DOHH2 (cell line): ENCODE data around the gene HOXC12.

ENCODE experiments used
- H3F3A ChIP-seq: fragments of 200-600 bp; sonication (generic), shearing (Covaris generic); 2 replicates; pipeline ENCODE4 v1.6.0; 2016; ENCODE audit warnings: antibody characterized with exemption, mild to moderate bottlenecking; ENCODE audit not compliant: control insufficient read depth, insufficient read depth
- H3K27ac ChIP-seq: fragments of 200-600 bp; sonication (generic); 2 replicates; pipeline ENCODE4 v1.5.1; 2014; ENCODE audit warnings: low read depth, mild to moderate bottlenecking, low read length, moderate library complexity
- H3K27me3 ChIP-seq: fragments of 200-600 bp; sonication (generic); 2 replicates; pipeline ENCODE4 v1.6.1; 2014; ENCODE audit warnings: mild to moderate bottlenecking, low read length, mixed read lengths; ENCODE audit not compliant: control insufficient read depth
- H3K36me3 ChIP-seq: fragments of 200-600 bp; sonication (generic); 2 replicates; pipeline ENCODE4 v1.6.1; 2014; ENCODE audit warnings: mild to moderate bottlenecking, low read length, moderate library complexity, mixed read lengths; ENCODE audit not compliant: control insufficient read depth
- H3K4me1 ChIP-seq: fragments of 200-600 bp; sonication (generic); 2 replicates; pipeline ENCODE4 v1.6.1; 2014; ENCODE audit warnings: mild to moderate bottlenecking, low read length, mixed read lengths; ENCODE audit not compliant: control insufficient read depth
- H3K4me2 ChIP-seq: fragments of 200-600 bp; sonication (generic); 2 replicates; pipeline ENCODE4 v1.6.0; 2014; ENCODE audit warnings: mild to moderate bottlenecking, low read length, moderate library complexity
- H3K4me3 ChIP-seq: fragments of 200-600 bp; sonication (generic); 2 replicates; pipeline ENCODE4 v1.5.1; 2014; ENCODE audit warnings: mild to moderate bottlenecking, low read length, mixed read lengths
- H3K79me2 ChIP-seq: fragments of 200-600 bp; sonication (generic); 2 replicates; pipeline ENCODE4 v1.6.1; 2014; ENCODE audit warnings: mild to moderate bottlenecking, low read length, mixed read lengths; ENCODE audit not compliant: control insufficient read depth
- H3K9me2 ChIP-seq: fragments of 200-600 bp; sonication (generic); replicated peaks from 2 replicates; pipeline ENCODE4 v1.6.1; 2014; ENCODE audit warnings: mild to moderate bottlenecking, low read length, mixed read lengths; ENCODE audit not compliant: control insufficient read depth
- H3K9me3 ChIP-seq: fragments of 200-600 bp; sonication (generic); 2 replicates; pipeline ENCODE4 v1.6.1; 2014; ENCODE audit warnings: antibody characterized with exemption, low read length, mixed read lengths; ENCODE audit not compliant: control insufficient read depth, insufficient read depth
- H4K20me1 ChIP-seq: fragments of 200-600 bp; sonication (generic); 2 replicates; pipeline ENCODE4 v1.6.0; 2014; ENCODE audit warnings: low read depth, mild to moderate bottlenecking, antibody characterized with exemption, low read length, moderate library complexity; ENCODE audit not compliant: control insufficient read depth, insufficient read depth
- EZH2phosphoT487 ChIP-seq: fragments of 200-600 bp; sonication (generic); IDR thresholded peaks from 2 replicates; pipeline ENCODE4 v1.6.1; 2017; ENCODE audit warnings: borderline replicate concordance, mild to moderate bottlenecking, antibody characterized with exemption, low read length, moderate library complexity, mixed read lengths
- TF ChIP-seq, protein P1 (sequence below): fragments of 200-600 bp; sonication (generic); IDR thresholded peaks from one replicate; pipeline ENCODE4 v1.5.1; 2014; ENCODE audit warnings: antibody characterized with exemption, mild to moderate bottlenecking, low read depth, low read length; ENCODE audit not compliant: poor library complexity, severe bottlenecking

Gene HOXC12

DNA sequence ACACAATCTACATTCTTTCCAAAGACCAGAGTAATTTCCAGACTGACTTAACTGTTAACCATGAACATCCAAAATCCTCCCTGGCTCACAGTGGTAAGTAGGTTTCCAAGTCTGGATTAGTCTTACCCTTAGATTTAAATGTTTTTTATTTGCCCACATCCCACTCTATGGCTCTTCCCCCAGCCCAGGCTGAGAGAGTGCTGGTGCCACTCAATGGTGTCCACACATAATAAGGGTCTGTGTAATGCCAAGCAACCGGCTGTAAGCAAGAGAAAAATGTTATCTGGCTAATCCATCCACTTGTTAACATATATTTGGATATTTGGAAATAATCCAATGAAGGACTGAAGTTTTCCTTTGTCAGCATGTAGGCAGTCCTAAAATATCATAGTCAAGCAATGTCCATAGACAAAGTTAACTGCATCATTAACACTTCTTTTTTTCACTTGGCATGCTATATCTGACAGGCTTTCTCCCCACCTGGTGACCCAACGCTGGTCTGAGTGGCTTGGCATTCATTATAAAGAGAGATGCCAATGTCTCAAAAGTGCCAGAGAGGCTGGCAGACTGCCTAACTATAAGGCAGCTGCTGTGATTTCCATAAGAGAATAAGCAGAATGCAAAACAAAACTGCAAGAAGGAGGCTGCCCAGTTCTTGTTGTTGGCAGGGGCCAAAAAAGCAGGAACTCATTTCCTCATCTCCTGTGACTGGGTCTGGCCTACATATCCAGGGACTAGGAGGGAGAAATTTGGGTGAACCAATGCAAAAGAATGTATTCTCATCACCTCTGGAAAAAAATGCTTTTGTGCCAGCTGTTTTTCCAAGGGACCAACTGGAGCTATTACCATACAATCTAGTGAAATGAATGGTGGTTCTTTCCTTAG lies 29.9 kb upstream of the HOXC12 start:
- H3K9me3 ChIP-seq = no peaks in the 10 kb centered on the region
- no peaks in the 10 kb centered on the region for H3K36me3 ChIP-seq
- H3K4me2 ChIP-seq = no peak overlapping the region
- H3K27me3 ChIP-seq = peaks cover 76% of the 10 kb centered on the region
- H3K79me2 ChIP-seq = no peaks in the 10 kb centered on the region
- H3K9me2 ChIP-seq = no peaks in the 10 kb centered on the region
- H3K4me3 ChIP-seq = no peak overlapping the region
- H4K20me1 ChIP-seq = no peaks in the 10 kb centered on the region
- no peaks in the 10 kb centered on the region for H3K4me1 ChIP-seq
- no peaks in the 10 kb centered on the region for H3F3A ChIP-seq
- no peak overlapping the region for H3K27ac ChIP-seq
- TF ChIP-seq, protein P1, sequence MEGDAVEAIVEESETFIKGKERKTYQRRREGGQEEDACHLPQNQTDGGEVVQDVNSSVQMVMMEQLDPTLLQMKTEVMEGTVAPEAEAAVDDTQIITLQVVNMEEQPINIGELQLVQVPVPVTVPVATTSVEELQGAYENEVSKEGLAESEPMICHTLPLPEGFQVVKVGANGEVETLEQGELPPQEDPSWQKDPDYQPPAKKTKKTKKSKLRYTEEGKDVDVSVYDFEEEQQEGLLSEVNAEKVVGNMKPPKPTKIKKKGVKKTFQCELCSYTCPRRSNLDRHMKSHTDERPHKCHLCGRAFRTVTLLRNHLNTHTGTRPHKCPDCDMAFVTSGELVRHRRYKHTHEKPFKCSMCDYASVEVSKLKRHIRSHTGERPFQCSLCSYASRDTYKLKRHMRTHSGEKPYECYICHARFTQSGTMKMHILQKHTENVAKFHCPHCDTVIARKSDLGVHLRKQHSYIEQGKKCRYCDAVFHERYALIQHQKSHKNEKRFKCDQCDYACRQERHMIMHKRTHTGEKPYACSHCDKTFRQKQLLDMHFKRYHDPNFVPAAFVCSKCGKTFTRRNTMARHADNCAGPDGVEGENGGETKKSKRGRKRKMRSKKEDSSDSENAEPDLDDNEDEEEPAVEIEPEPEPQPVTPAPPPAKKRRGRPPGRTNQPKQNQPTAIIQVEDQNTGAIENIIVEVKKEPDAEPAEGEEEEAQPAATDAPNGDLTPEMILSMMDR = no peak

GRCh38 chr12:53927220-53928029 lies 27.3 kb upstream of the HOXC12 start:
- Histone ChIP-seq H3K4me3 (no peak overlapping the region), H3K27me3 (peaks cover 72% of the 10 kb centered on the region), H3F3A (no peaks in the 10 kb centered on the region), H3K36me3 (no peaks in the 10 kb centered on the region), H4K20me1 (no peaks in the 10 kb centered on the region), H3K9me2 (no peaks in the 10 kb centered on the region), H3K4me2 (no peak overlapping the region), H3K27ac (no peak overlapping the region), H3K9me3 (no peaks in the 10 kb centered on the region), H3K79me2 (no peaks in the 10 kb centered on the region), H3K4me1 (no peaks in the 10 kb centered on the region)
- TF ChIP-seq, protein P1 = no peak
- TF ChIP-seq EZH2phosphoT487 = no peak

DNA sequence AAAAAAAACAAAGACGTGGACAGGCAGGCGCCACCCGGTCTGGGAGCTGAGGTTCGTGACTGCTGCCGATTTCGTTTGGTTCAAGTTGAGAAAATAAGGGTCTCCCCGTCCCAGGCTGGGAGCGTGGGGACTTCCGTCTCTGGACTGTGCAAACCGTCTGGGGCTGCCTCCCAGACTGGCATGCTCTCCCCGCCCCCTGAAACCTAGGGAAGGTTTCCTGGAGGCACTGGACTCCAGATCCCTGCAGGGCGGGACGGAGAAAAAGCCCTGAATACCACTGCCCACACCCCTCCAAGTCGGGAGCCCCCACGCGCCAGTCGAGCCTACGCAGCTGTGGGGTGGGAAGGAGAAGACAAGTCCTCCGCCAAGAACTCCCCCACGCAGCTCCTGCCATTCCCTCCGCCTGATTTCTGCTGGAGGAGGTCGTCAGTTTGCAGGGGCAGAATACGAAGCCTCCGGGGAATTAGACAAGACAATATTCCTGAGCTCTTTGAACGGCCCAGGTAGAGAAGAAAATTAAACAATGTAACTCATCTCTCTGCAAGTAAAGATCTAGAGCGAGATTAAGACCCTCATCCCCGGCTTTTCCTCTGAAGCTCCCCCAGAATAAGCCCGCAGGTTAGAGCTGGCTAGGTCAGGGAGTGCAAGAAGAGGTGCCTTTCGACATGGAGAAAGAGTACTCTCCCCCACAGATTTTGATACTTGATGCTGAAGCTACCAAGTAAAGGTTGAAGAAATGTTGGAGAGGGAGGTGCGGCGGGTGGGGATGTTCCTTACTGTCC lies 26.5 kb upstream of the HOXC12 start:
- TF ChIP-seq, protein P1 = no peak
- 0 out of 2 replicates have a peak, but pooled peaks have one; percentile 50 for TF ChIP-seq EZH2phosphoT487
- no peaks in the 10 kb centered on the region for H3K36me3 ChIP-seq
- H3K4me3 ChIP-seq = no peak overlapping the region
- no peaks in the 10 kb centered on the region for H3K4me1 ChIP-seq
- no peaks in the 10 kb centered on the region for H3F3A ChIP-seq
- no peaks in the 10 kb centered on the region for H4K20me1 ChIP-seq
- peaks cover 74% of the 10 kb centered on the region for H3K27me3 ChIP-seq
- no peaks in the 10 kb centered on the region for H3K9me2 ChIP-seq
- no peak overlapping the region for H3K27ac ChIP-seq
- H3K9me3 ChIP-seq = no peaks in the 10 kb centered on the region
- no peak overlapping the region for H3K4me2 ChIP-seq
- no peaks in the 10 kb centered on the region for H3K79me2 ChIP-seq
